HG03135 (cell line): ENCODE results near the gene ZNF672.
A peak's percentile ranks its signal among the peaks of the same experiment; 100 is the strongest.
"Not testable (repeated sequence)": the region's sequence is repeated elsewhere in the genome, so short reads cannot be mapped to it uniquely, and the experiment has no call there.

ENCODE experiments used
- ATAC-seq: cut with Tn5 transposase; IDR thresholded peaks from one replicate; pipeline ENCODE4 v1.9.1; 2021; ENCODE audit warnings: mild to moderate bottlenecking, moderate library complexity; ENCODE audit not compliant: unreplicated experiment

The ZNF672 gene

GRCh38 chr1:248852481-248853405, 14.7 kb downstream of the ZNF672 start:
- no peak for ATAC-seq

GRCh38 chr1:248853663-248854375, 15.8 kb downstream of the ZNF672 start:
- ATAC-seq: no peak

GRCh38 chr1:248855580-248855979, 17.6 kb downstream of the ZNF672 start:
- ATAC-seq: no peak

- ATAC-seq: no peak
Observed at GRCh38 chr1:248856176-248856575, 18.2 kb downstream of the ZNF672 start.

- no peak for ATAC-seq
Observed at GRCh38 chr1:248857201-248857600, 19.2 kb downstream of the ZNF672 start.

GRCh38 chr1:248857749-248858095, 19.7 kb downstream of the ZNF672 start:
- no peak for ATAC-seq

- ATAC-seq: peak; percentile 42
Observed at GRCh38 chr1:248858096-248858890, 20.3 kb downstream of the ZNF672 start.

- peak; percentile 79 for ATAC-seq
Observed at GRCh38 chr1:248858891-248859889, 21.2 kb downstream of the ZNF672 start, which contains the start of gene ZNF692. TSS of gene ZNF692 (minus strand) at chr1:248859085. CDS start at chr1:248858309, 776 bp downstream.

- no peak for ATAC-seq
Observed at GRCh38 chr1:248860007-248860406, 22.0 kb downstream of the ZNF672 start.

- no peak for ATAC-seq
Observed at GRCh38 chr1:248861616-248862015, 23.6 kb downstream of the ZNF672 start.

GRCh38 chr1:248862695-248862997, 24.6 kb downstream of the ZNF672 start:
- ATAC-seq: peak; percentile 6

GRCh38 chr1:248862998-248863881, 25.2 kb downstream of the ZNF672 start:
- ATAC-seq: peak; percentile 49

- ATAC-seq: no peak
Observed at GRCh38 chr1:248871837-248872401, 33.9 kb downstream of the ZNF672 start.

- peak; percentile 38 for ATAC-seq
Observed at GRCh38 chr1:248872752-248873408, 34.9 kb downstream of the ZNF672 start.

GRCh38 chr1:248873409-248873992, 35.5 kb downstream of the ZNF672 start:
- peak; percentile 81 for ATAC-seq

GRCh38 chr1:248873993-248874533, 36.0 kb downstream of the ZNF672 start:
- ATAC-seq: peak; percentile 65

- ATAC-seq: no peak
Observed at GRCh38 chr1:248881261-248881660, 43.2 kb downstream of the ZNF672 start.

- not testable (repeated sequence) for ATAC-seq
Observed at GRCh38 chr1:248882427-248882826, 44.4 kb downstream of the ZNF672 start.
